22Rv1 (cell line): Measurements from ENCODE around the gene SPATA17.

Experiments used
- H3K27ac ChIP-seq: fragments of 450-650 bp; 2 replicates; pipeline ENCODE4 v1.5.1; 2017
- CTCF ChIP-seq: fragments of 450-650 bp; IDR thresholded peaks from 2 replicates; pipeline ENCODE4 v1.5.1; 2017; ENCODE audit warnings: mild to moderate bottlenecking
- ZFX ChIP-seq: fragments of 450-650 bp; IDR thresholded peaks from 2 replicates; pipeline ENCODE4 v1.6.1; 2017; ENCODE audit warnings: antibody characterized with exemption, borderline replicate concordance

Gene SPATA17

GRCh38 chr1:217910203-217910602 lies 279.1 kb downstream of the SPATA17 start:
- no peak overlapping the region for H3K27ac ChIP-seq
- TF ChIP-seq ZFX = no peak
- TF ChIP-seq CTCF = no peak

- TF ChIP-seq CTCF (no peak), ZFX (no peak)
- no peak overlapping the region for H3K27ac ChIP-seq
These were observed 279.7 kb downstream of the SPATA17 start for GRCh38 chr1:217910791-217911320.

GRCh38 chr1:217911908-217912307 lies 280.8 kb downstream of the SPATA17 start:
- H3K27ac ChIP-seq = no peak overlapping the region
- TF ChIP-seq CTCF (peak; percentile 58), ZFX (no peak)

GRCh38 chr1:217917281-217917887 lies 286.2 kb downstream of the SPATA17 start:
- no peak overlapping the region for H3K27ac ChIP-seq
- TF ChIP-seq CTCF = peak; percentile 24; the same call in 1 of the 2 replicates
- TF ChIP-seq ZFX = no peak

GRCh38 chr1:217919683-217920388 lies 288.7 kb downstream of the SPATA17 start:
- TF ChIP-seq ZFX (no peak), CTCF (no peak)
- H3K27ac ChIP-seq = no peak overlapping the region
